ENCODE results near the gene TCEANC.
A peak's percentile ranks its signal among the peaks of the same experiment; 100 is the strongest.
"Not testable (repeated sequence)": the region's sequence is repeated elsewhere in the genome, so short reads cannot be mapped to it uniquely, and the experiment has no call there.

TCEANC gene

DNA sequence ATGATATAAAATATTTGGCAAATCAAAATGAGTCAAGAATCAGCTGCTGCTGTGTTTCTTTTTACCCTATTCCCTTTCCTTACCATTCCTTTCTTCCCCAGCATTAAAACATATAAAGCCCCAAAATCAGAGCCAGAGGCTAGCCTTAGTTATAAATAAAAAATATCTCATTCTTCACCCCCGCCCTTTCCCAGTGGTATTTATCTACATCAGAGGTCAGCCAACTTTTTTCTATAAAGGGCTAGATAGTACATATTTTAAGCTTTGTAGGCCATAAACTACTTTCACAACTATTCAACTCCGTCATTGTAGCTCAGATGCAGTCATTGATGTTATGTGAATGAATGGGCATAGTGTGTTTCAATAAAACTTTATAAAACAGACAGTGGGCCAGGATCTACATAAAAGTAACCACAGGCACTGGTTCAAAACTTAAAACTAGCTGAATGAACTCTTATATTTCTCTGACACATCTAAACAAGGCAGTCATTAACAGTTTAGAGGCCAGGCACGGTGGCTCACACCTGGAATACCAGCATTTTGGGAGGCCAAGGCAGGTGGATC is 30.5 kb upstream of the TCEANC start:
- TF ChIP-seq, protein P1, sequence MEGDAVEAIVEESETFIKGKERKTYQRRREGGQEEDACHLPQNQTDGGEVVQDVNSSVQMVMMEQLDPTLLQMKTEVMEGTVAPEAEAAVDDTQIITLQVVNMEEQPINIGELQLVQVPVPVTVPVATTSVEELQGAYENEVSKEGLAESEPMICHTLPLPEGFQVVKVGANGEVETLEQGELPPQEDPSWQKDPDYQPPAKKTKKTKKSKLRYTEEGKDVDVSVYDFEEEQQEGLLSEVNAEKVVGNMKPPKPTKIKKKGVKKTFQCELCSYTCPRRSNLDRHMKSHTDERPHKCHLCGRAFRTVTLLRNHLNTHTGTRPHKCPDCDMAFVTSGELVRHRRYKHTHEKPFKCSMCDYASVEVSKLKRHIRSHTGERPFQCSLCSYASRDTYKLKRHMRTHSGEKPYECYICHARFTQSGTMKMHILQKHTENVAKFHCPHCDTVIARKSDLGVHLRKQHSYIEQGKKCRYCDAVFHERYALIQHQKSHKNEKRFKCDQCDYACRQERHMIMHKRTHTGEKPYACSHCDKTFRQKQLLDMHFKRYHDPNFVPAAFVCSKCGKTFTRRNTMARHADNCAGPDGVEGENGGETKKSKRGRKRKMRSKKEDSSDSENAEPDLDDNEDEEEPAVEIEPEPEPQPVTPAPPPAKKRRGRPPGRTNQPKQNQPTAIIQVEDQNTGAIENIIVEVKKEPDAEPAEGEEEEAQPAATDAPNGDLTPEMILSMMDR (IDR thresholded peaks at IDR 0.05; ENCODE audit: low read length, missing control alignments): no peak
- H3K4me3 ChIP-seq (replicated peaks; ENCODE audit: low read depth, low read length): no peak overlapping the region
- DNase-seq (ENCODE audit: low read depth): peak; percentile 13

DNA sequence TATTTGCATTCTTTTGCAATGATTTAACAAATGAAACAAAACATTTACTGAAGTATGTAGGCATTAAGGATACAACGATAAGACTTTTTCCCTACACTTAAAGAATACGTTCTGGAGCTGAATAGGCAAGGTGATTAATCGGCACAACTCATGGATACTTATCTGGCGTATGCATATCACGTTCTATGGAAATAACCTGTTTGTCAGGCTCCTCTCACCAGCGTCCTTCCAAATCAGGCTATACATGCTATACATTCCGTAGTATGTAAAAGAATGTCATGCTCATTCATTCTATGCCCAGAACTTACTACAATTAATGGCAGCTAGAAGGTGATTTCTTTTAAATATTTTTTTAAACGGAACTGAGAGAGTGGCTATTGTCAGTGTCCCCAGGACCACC is 25.6 kb upstream of the TCEANC start:
- TF ChIP-seq, protein P1 (IDR thresholded peaks at IDR 0.05; ENCODE audit: low read length, missing control alignments): no peak
- no peak for DNase-seq (ENCODE audit: low read depth)
- H3K4me3 ChIP-seq (replicated peaks; ENCODE audit: low read depth, low read length): no peak overlapping the region

DNA sequence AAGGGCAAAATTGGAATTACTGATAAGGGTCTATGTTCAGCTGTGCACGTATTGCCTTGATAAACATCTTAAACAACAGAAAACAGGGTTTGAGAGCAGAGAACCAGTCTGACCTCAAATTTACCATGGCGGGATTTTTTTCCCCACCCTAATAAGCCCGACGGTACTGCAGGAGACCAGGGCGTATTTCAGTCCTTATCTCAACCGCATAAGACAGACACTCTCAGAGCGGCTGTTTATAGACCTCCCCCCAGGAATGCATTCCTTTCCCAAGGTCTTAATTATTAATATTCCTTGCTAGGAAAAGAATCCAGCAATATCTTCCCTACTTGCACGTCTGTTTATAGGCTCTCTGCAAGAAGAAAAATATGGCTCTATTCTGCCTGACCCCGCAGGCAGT is 15.7 kb upstream of the TCEANC start:
- not testable (repeated sequence) for DNase-seq (ENCODE audit: low read depth); H3K4me3 ChIP-seq (replicated peaks; ENCODE audit: low read depth, low read length)

DNA sequence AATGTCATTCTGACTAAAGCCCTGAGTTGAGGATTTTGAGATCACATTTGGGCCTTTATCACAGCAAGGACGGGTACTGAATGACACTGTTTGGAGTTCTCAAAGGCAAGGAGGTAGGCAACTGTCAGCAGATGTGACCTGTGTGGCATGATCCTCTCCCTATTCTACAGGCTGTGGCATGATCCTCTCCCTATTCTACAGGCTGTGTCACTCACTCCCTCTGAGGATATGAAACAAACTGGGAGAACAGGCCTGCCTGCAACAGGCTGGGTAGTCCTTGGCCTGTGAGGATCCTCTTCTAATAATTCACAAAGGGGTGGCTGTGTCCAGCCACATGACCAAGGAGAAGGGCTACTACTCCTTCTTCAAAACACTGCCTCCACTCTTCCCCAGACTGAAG is 14.9 kb upstream of the TCEANC start:
- no peak overlapping the region for H3K4me3 ChIP-seq (replicated peaks; ENCODE audit: low read depth, low read length)
- TF ChIP-seq, protein P1 (IDR thresholded peaks at IDR 0.05; ENCODE audit: low read length, missing control alignments): no peak
- no peak for DNase-seq (ENCODE audit: low read depth)

DNA sequence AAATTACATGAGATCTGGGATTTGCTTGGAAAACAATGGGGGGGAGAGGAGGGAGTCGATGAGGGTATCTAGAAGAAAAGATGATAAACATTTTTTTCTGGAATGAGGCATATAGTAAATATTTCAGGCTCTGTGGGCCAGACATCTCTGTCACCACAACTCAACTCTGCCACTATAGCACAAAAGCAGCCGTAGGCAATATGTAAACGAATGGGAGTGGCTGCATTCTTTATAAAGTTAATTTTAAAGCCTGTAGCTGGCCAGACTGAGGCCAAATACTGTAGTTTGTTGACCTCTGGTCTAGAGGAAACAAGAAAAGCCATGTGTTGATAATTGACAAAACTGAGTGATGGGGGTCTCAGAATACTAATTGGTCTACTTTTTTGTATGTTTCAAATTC is 14.1 kb upstream of the TCEANC start:
- DNase-seq (ENCODE audit: low read depth): no peak
- no peak overlapping the region for H3K4me3 ChIP-seq (replicated peaks; ENCODE audit: low read depth, low read length)
- TF ChIP-seq, protein P1 (IDR thresholded peaks at IDR 0.05; ENCODE audit: low read length, missing control alignments): no peak

DNA sequence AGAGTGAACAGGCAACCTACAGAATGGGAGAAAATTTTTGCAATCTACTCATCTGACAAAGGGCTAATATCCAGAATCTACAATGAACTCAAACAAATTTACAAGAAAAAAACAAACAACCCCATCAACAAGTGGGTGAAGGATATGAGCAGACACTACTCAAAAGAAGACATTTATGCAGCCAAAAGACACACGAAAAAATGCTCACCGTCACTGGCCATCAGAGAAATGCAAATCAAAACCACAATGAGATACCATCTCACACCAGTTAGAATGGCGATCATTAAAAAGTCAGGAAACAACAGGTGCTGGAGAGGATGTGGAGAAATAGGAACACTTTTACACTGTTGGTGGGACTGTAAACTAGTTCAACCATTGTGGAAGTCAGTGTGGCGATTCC is 11.3 kb upstream of the TCEANC start:
- not testable (repeated sequence) for DNase-seq (ENCODE audit: low read depth); H3K4me3 ChIP-seq (replicated peaks; ENCODE audit: low read depth, low read length)

DNA sequence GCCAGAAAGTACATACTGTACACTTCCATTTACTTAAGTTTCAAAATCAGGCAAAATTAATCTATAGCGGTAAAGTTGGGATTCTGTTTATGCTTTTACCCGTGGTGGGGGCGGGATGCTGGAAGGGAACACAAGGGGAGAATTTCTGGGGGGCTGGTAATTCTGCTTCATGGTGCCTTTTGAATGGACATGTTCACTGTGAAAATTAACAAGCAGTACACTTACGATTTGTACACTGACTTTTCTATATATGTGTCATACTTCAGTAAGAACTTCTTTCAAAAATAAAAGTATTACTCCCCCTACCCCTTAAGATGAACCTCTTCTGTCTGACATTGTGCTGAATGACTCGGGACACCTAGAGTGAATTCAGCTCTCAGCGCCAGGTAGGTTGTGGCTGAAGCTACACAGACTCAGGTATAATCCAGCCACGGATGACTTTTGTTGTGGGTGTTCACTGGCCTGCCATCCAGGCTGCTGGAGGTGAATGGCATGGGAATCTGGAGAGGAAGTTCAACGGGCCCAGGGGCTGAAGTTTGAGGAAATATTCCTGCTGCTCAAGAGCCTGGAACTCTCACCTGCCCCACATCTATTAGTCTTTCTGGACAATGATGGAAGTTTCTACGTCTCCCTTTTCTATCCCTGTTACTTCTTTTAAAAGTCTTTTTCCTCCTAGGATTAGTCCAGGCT is 7.3 kb upstream of the TCEANC start:
- DNase-seq (ENCODE audit: low read depth): no peak

DNA sequence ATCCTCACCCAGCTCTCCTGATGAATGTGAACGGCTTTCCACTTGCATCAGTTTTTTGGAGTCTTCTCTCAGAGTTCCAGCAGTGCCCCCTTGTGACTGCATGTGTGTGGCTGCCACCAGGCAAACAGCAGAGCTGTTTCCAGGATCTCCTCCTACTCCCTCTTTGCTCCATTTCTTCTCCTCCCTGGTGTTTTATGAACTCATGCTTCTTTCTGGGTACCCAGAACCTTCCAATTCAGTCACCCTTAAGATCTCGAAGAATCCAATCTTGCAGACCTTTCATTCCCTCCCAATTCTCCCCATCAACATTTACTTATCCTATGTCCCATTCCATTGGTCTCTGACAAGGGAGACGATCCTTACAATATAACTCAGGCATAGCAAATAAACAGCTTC is 6.8 kb upstream of the TCEANC start:
- no peak overlapping the region for H3K4me3 ChIP-seq (replicated peaks; ENCODE audit: low read depth, low read length)
- peak; percentile 71 for DNase-seq (ENCODE audit: low read depth)
- TF ChIP-seq, protein P1 (IDR thresholded peaks at IDR 0.05; ENCODE audit: low read length, missing control alignments): peak; percentile 70

More for the DNA sequence above, 7.3 kb upstream of the TCEANC start:
- H3K4me3 ChIP-seq (replicated peaks; ENCODE audit: low read depth, low read length): no peak overlapping the region
- TF ChIP-seq, protein P1 (IDR thresholded peaks at IDR 0.05; ENCODE audit: low read length, missing control alignments): no peak

Measured in fibroblast of pulmonary artery (primary cell).